ENCODE results near the gene NECAP2. TPM values are rescaled to one million over a fixed set of nuclear protein-coding genes. Genes with fewer than 3 reads are reported as not detected.

NECAP2 gene
- 150 and 154 TPM in 2 replicates for total RNA-seq

DNA sequence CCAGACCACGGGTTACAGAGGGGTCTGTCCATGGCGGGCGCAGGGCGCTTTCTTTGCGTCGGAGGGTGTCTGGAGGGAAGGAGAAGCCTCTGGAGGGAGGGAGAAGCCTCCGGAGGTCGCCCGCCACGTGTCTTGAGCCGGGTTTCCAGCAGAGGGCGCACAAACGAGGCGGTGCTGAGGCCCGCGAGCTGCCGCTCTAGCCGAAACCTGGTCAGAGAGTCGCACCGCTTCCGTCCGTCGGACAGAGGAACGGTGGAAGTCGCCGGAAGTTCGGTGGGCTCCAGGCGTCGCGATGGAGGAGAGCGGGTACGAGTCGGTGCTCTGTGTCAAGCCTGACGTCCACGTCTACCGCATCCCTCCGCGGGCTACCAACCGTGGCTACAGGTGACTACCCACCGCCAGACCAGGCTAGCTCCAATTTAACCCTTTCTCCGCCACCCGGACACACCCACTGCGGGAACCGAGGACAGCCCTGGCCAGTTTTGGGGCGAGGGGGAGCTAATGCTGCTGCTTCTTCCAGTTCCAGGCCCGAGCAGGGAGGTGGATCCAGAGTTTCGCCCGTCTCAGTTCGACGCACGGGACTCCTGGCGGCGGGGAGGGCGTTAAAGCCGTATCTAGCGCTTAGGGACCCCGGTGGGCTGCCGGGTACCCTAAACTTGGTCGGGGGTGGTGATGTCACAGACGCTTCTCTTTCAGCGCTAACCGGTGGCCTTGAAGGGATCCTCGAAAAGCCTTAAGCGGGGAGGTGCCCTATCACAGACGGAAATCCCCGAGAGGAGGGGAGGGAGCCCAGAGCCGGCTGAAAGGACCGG is at the start of gene NECAP2:
Gene NECAP2 (plus strand): TSS at position 255 of the 812 bp plus-strand sequence. CDS start 38 bp downstream, at position 293.
- intact Hi-C loops (cut with micrococcal nuclease): loop anchor here (1.0 to 10.0 kb wide), 12 partner anchors 20 to 914 kb away; partner anchors contain the start of genes DNAJC16, FBXO42, NBPF1 and SZRD1

DNA sequence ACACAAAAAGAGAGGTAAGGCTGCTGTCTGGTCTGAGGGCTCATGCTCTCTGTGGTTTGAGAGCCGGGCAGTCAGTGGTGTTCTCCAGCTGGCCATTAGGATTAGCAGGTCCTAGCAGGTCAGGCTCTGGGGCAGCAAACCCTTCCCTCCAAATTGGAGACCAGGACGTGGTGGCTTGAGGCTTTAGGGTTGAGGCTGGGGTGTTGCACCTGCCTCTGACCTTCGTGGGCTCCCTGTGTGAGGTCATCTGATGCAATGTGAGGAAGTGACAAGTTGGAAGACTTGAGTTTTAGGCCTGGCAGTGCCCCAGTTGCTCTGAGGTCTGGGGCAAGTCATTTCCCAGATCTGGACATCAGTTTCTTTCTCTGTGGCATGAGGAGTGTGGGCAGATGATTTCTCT is 49.1 kb upstream of the NECAP2 start:
- intact Hi-C loops (cut with micrococcal nuclease): no loop called here

GRCh38 chr1:16392740-16393569 is 47.6 kb upstream of the NECAP2 start:
- intact Hi-C loops (cut with micrococcal nuclease): no loop called here

GRCh38 chr1:16393570-16394521 is 46.7 kb upstream of the NECAP2 start:
- intact Hi-C loops (cut with micrococcal nuclease): no loop called here

- intact Hi-C loops (cut with micrococcal nuclease): no loop called here
Observed at GRCh38 chr1:16394977-16395376, 45.5 kb upstream of the NECAP2 start.

DNA sequence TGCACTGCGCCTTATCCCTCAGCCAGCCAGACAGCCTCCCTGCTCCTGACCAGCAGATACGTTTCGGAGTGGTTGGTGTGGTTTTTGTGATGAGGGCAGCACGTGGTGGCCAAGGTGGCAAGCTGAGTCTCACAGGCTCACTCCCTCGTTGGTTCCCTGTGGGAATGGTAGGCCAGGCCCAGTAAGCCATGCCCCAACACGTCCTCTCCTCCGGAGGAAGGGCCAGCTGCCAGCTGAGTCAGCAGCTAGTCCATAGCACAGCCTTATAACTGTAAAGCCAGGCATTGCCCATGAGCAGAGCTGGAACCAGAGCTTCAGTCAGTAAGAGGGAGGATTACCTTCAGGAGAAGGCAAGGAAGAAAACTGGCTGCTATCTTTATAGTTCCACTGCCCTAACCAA is 43.9 kb upstream of the NECAP2 start:
- intact Hi-C loops (cut with micrococcal nuclease): no loop called here

DNA sequence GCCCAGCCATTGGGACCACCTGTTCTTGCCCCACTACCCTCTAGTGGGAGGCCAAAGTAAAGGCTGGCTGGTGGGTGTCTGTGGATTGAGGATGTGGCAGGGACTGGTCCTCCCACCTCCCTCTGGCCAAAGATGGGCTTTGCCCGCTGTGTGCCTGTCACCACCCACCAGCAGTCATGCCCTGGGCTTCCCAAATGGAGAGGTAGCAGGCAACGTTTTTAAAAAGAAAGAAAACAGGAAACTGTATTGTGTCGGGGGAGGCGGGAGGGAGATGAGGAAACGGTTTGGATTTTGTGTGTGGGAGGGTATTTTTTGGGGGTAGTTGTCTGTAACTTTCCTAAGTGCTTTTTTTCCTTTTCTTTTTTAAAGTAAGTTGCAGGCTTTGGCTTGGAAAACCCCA is 43.4 kb upstream of the NECAP2 start:
- intact Hi-C loops (cut with micrococcal nuclease): no loop called here

DNA sequence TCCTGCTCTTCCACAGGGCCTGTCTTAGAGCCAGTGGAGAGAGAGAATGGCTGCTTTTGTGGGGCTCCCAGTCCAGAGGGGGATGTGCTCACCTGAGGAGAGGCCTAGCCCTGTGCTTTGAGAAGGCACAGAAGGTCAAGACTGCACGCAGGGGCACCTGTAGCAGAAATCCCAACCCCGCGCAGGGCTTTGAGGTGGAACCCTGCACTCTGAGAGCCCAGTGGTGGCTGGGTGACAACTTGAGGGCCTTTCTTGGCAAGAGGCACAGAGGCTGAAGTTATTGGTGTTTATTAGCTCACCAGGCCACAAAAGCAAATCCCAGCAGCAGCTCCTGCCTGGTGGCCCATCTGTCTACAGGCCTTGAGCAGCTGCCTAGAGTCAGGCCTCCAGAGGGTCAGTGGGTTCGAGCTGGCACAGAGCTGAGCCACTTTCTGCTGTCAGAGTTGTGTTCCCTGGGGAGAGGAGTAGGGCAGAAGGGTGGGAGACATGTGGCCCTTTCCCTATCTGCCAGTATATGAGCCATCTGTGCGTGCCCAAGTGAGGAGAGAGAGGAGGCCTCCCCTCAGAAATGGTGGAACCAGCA is 42.1 kb upstream of the NECAP2 start:
- intact Hi-C loops (cut with micrococcal nuclease): no loop called here

- intact Hi-C loops (cut with micrococcal nuclease): no loop called here
Observed at GRCh38 chr1:16402742-16403141, 37.8 kb upstream of the NECAP2 start.

DNA sequence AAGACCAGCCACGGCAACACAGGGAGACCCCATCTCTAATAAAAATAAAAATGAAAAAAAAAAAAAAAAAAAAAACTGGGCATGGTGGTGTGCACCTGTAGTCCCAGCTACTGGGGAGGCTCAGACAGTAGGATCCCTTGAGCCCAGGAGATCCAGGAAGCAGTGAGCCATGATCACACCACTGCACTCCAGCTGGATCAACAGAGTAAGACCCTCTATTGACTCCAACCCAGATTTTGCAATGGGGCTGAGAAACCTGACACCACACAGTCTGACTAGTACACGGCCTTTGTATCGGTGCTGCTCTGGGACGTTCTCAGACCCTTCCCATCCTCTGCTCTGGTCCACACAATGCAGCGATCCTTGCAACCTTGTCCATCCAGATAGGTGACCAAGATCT is 35.1 kb upstream of the NECAP2 start:
- intact Hi-C loops (cut with micrococcal nuclease): no loop called here

- intact Hi-C loops (cut with micrococcal nuclease): no loop called here
Observed at GRCh38 chr1:16406868-16407267, 33.7 kb upstream of the NECAP2 start.

- intact Hi-C loops (cut with micrococcal nuclease): no loop called here
Observed at GRCh38 chr1:16409536-16410152, 30.9 kb upstream of the NECAP2 start.

GRCh38 chr1:16410803-16411202 is 29.7 kb upstream of the NECAP2 start:
- intact Hi-C loops (cut with micrococcal nuclease): no loop called here

- intact Hi-C loops (cut with micrococcal nuclease): no loop called here
Observed at GRCh38 chr1:16413191-16413590, 27.3 kb upstream of the NECAP2 start.

- intact Hi-C loops (cut with micrococcal nuclease): no loop called here
Observed at GRCh38 chr1:16418823-16419425, 21.6 kb upstream of the NECAP2 start.

DNA sequence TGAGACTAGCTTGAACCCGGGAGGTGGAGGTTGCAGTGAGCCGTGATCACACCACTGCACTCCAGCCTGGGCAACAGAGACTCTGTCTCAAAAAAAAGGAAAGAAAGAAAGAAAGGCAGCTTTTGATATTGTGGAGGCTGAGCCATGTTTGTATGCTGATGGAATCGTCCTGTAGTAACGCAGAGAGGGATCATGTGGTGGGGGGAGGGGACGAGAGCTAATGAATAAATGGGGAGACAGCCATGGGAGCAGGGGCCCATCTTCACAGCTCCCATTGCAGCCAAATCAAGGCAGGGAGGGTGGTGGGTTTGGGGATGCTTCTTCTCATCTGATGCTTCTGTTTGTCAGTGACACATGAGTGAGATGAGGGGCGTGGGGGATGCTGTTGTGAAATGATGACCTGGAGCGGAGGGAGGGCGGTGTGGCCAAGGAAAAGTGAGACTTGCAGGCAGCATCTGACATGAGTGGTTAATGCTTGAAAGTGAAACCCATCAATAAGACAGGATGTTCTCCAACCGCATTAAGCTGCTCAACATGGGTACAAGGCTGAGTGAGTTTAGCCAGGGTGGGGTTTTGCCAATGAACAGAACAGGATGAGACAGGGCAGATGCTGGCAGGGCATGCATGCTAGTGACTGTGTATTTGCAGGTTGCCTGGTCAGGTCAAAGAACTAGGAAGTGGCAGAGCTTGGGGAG is 20.0 kb upstream of the NECAP2 start:
- intact Hi-C loops (cut with micrococcal nuclease): loop anchor here (1.0 kb wide), 4 partner anchors 20 to 53 kb away; partner anchors contain the start of genes NECAP2 and SZRD1

DNA sequence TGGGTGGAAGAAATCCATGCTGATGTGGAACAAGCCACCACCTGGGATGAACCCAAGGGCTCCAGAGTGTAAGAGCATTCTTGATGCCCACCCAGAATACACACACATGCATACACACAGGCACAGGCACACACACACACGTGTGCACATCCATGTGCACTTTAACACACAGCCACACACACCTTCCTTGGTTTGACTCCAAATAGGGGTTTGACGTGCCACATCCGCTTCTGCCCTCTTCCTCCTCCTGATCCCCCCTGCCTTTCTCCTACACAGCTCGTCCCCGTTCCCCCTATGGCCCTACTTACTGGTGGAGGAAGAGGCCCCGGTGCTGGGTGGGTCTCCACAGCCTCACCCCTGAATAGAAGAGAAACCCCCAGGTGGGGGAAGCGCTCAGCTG is 19.3 kb upstream of the NECAP2 start:
- intact Hi-C loops (cut with micrococcal nuclease): no loop called here

- intact Hi-C loops (cut with micrococcal nuclease): no loop called here
Observed at GRCh38 chr1:16422041-16422440, 18.5 kb upstream of the NECAP2 start.

Data from T-helper 1 cell treated with Interleukin-12 subunit alpha and Interleukin-12 subunit beta and Interleukin-4 antibody, amounts not matched to agents 30 ng/mL and 1 ng/mL, for 36 hours (primary cell).